GM21360 (cell line): ENCODE measurements around the gene MBNL1.

ENCODE experiments used
- ATAC-seq: cut with Tn5 transposase; IDR thresholded peaks from one replicate; pipeline ENCODE4 v1.9.1; 2021; ENCODE audit warnings: mild to moderate bottlenecking, moderate library complexity; ENCODE audit not compliant: unreplicated experiment

Gene MBNL1

GRCh38 chr3:152466784-152467183, 198.1 kb downstream of the MBNL1 start:
- ATAC-seq: no peak

- ATAC-seq: no peak
These were observed 200.7 kb downstream of the MBNL1 start for GRCh38 chr3:152469248-152470025.

- ATAC-seq: no peak
These were observed 201.4 kb downstream of the MBNL1 start for GRCh38 chr3:152470095-152470494.

GRCh38 chr3:152470893-152471292, 202.2 kb downstream of the MBNL1 start:
- ATAC-seq: no peak

- no peak for ATAC-seq
These were observed 203.3 kb downstream of the MBNL1 start for GRCh38 chr3:152471814-152472671.

- ATAC-seq: no peak
These were observed 203.9 kb downstream of the MBNL1 start for GRCh38 chr3:152472672-152472954.

- peak; percentile 70 for ATAC-seq
These were observed 205.9 kb downstream of the MBNL1 start for GRCh38 chr3:152474585-152474984.

GRCh38 chr3:152477422-152477821, 208.7 kb downstream of the MBNL1 start:
- ATAC-seq: no peak

- ATAC-seq: peak; percentile 92
These were observed 211.7 kb downstream of the MBNL1 start for GRCh38 chr3:152480282-152480953.

GRCh38 chr3:152486364-152486763, 217.6 kb downstream of the MBNL1 start:
- no peak for ATAC-seq

- ATAC-seq: no peak
These were observed 219.7 kb downstream of the MBNL1 start for GRCh38 chr3:152488449-152488848.

- ATAC-seq: no peak
These were observed 223.2 kb downstream of the MBNL1 start for GRCh38 chr3:152491922-152492321.

GRCh38 chr3:152496286-152496685, 227.6 kb downstream of the MBNL1 start:
- no peak for ATAC-seq

GRCh38 chr3:152496716-152497115, 228.0 kb downstream of the MBNL1 start:
- peak; percentile 62 for ATAC-seq

GRCh38 chr3:152497457-152497856, 228.7 kb downstream of the MBNL1 start:
- no peak for ATAC-seq

- no peak for ATAC-seq
These were observed 229.2 kb downstream of the MBNL1 start for GRCh38 chr3:152497890-152498289.

GRCh38 chr3:152499791-152500385, 231.2 kb downstream of the MBNL1 start:
- ATAC-seq: no peak

GRCh38 chr3:152505926-152506325, 237.2 kb downstream of the MBNL1 start:
- ATAC-seq: peak; percentile 83

- ATAC-seq: no peak
These were observed 240.0 kb downstream of the MBNL1 start for GRCh38 chr3:152508705-152509104.

GRCh38 chr3:152511904-152512303, 243.2 kb downstream of the MBNL1 start:
- peak; percentile 82 for ATAC-seq

- ATAC-seq: no peak
These were observed 244.7 kb downstream of the MBNL1 start for GRCh38 chr3:152513301-152513960.
